NCI-H1930 (cell line): ENCODE measurements around the gene CYLC1.

Experiments used
- DNase-seq, 2 experiments: peaks; one replicate each; lab custom pipeline; 2025; lab: John Stamatoyannopoulos, UW

The CYLC1 gene

GRCh38 chrX:83860846-83861245 lies at the start of gene CYLC1:
Gene CYLC1, plus strand, starts transcription at chrX:83861146. Its CDS starts 37 bp downstream, at chrX:83861183.
- DNase-seq: no peak

- no peak for DNase-seq
These were observed 41.6 kb upstream of the CYLC1 start for GRCh38 chrX:83819304-83819703.

- DNase-seq: no peak
These were observed 31.1 kb upstream of the CYLC1 start for GRCh38 chrX:83829874-83830273.

GRCh38 chrX:83845397-83845796 lies 15.5 kb upstream of the CYLC1 start:
- DNase-seq: no peak

- DNase-seq: no peak
These were observed 13.6 kb upstream of the CYLC1 start for GRCh38 chrX:83847339-83847738.

GRCh38 chrX:83888585-83888984 lies 27.6 kb downstream of the CYLC1 start:
- no peak for DNase-seq

- DNase-seq: no peak
These were observed 31.5 kb downstream of the CYLC1 start for GRCh38 chrX:83892433-83892832.

GRCh38 chrX:83906921-83907320 lies 46.0 kb downstream of the CYLC1 start:
- DNase-seq: no peak

GRCh38 chrX:83916525-83916924 lies 55.6 kb downstream of the CYLC1 start:
- DNase-seq: no peak

- no peak for DNase-seq
These were observed 73.3 kb downstream of the CYLC1 start for GRCh38 chrX:83934220-83934619.
